Neural crest cell (in vitro differentiated cells): Measurements from ENCODE around the gene VPS13D. TPM values are rescaled to one million over a fixed set of nuclear protein-coding genes. Genes with fewer than 3 reads are reported as not detected.
A peak's percentile ranks its signal among the peaks of the same experiment; 100 is the strongest.

Source experiments
- DNase-seq: peaks from one replicate; pipeline ENCODE4 v3.0.0; 2021; ENCODE audit warnings: low read depth, mixed read lengths, low spot score
- H3K27ac Mint-ChIP-seq: one replicate; pipeline ENCODE4 v1.8.0; 2021; ENCODE audit warnings: mild to moderate bottlenecking, mixed read lengths; ENCODE audit not compliant: unreplicated experiment
- H3K27me3 Mint-ChIP-seq: 2 replicates; pipeline ENCODE4 v1.8.0; 2021; ENCODE audit warnings: low read depth, mild to moderate bottlenecking, mixed read lengths
- H3K36me3 Mint-ChIP-seq: 2 replicates; pipeline ENCODE4 v1.8.0; 2021; ENCODE audit warnings: low read depth, mild to moderate bottlenecking, mixed read lengths
- H3K4me1 Mint-ChIP-seq: 2 replicates; pipeline ENCODE4 v1.8.0; 2021; ENCODE audit warnings: mixed read lengths
- H3K4me3 Mint-ChIP-seq: one replicate; pipeline ENCODE4 v1.8.0; 2021; ENCODE audit warnings: mild to moderate bottlenecking, mixed read lengths
- H3K9me3 Mint-ChIP-seq: 2 replicates; pipeline ENCODE4 v1.8.0; 2021; ENCODE audit warnings: mixed read lengths
- total RNA-seq: library from RNA; stranded (reverse); gene quantifications from 2 replicates; pipeline ENCODE4 v1.2.1, GENCODE V29; 2021
- TF ChIP-seq, protein P1 (sequence below): fragments of 200-600 bp; sonication (generic); conservative IDR thresholded peaks from 2 replicates; pipeline ENCODE4 v1.5.0; 2021; ENCODE audit warnings: antibody characterized with exemption, mild to moderate bottlenecking

VPS13D gene
- total RNA-seq, 1 donor from 2014 or later, result 24.5 TPM

DNA sequence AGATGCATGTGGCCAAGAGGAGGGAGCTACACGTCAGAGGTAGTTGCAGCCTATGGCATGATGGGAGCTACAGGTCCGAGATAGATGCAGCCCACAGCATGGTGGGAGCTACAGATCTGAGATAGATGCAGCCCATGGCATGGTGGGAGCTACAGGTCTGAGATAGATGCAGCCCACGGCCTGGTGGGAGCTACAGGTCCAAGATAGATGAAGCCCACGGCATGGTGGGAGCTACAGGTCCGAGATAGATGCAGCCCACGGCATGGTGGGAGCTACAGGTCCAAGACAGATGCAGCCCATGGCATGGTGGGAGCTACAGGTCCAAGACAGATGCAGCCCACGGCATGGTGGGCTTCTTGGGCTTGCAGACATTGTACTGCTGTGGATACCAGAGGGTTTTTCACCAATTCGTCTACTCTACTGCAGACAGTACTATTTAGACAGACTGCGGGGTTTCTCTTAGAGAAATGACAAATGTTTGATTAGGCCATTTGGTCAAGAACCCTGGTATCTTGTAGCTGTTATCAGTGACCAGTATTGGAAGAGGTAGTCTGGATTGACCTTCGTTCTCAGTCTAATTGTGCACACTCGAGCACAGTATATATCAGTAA lies 260.8 kb downstream of the VPS13D start:
- Mint-ChIP-seq H3K27ac (no peak overlapping the region), H3K4me1 (no peaks in the 10 kb centered on the region), H3K36me3 (peaks cover 26% of the 10 kb centered on the region), H3K4me3 (no peak overlapping the region), H3K27me3 (no peaks in the 10 kb centered on the region), H3K9me3 (peaks cover 9% of the 10 kb centered on the region)
- no peak for DNase-seq
- TF ChIP-seq, protein P1, sequence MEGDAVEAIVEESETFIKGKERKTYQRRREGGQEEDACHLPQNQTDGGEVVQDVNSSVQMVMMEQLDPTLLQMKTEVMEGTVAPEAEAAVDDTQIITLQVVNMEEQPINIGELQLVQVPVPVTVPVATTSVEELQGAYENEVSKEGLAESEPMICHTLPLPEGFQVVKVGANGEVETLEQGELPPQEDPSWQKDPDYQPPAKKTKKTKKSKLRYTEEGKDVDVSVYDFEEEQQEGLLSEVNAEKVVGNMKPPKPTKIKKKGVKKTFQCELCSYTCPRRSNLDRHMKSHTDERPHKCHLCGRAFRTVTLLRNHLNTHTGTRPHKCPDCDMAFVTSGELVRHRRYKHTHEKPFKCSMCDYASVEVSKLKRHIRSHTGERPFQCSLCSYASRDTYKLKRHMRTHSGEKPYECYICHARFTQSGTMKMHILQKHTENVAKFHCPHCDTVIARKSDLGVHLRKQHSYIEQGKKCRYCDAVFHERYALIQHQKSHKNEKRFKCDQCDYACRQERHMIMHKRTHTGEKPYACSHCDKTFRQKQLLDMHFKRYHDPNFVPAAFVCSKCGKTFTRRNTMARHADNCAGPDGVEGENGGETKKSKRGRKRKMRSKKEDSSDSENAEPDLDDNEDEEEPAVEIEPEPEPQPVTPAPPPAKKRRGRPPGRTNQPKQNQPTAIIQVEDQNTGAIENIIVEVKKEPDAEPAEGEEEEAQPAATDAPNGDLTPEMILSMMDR, result no peak

DNA sequence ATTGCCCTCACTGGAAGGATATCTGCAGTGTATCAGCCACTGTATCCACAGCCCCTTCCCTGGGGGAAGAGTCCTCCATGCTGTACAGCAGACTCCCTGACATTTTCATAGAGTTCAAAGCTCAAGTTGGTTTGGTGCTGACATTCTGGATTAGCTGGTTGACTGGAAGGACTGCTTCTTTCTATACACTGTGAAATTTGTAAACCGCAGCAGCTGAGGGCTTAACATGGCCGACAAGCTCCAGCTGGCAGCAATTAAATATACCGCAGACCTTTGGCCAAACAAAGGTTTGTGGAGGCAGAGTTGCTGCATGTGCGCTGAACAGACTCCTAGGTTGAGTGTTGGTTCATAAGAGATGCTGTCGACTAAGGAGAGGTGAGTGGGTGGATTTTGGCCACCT lies 261.8 kb downstream of the VPS13D start:
- H3K27me3 Mint-ChIP-seq, result no peaks in the 10 kb centered on the region
- H3K9me3 Mint-ChIP-seq, result peaks cover 9% of the 10 kb centered on the region
- TF ChIP-seq, protein P1, result no peak
- no peak for DNase-seq
- no peak overlapping the region for H3K27ac Mint-ChIP-seq
- H3K36me3 Mint-ChIP-seq, result peaks cover 23% of the 10 kb centered on the region
- no peaks in the 10 kb centered on the region for H3K4me1 Mint-ChIP-seq
- H3K4me3 Mint-ChIP-seq, result no peak overlapping the region

DNA sequence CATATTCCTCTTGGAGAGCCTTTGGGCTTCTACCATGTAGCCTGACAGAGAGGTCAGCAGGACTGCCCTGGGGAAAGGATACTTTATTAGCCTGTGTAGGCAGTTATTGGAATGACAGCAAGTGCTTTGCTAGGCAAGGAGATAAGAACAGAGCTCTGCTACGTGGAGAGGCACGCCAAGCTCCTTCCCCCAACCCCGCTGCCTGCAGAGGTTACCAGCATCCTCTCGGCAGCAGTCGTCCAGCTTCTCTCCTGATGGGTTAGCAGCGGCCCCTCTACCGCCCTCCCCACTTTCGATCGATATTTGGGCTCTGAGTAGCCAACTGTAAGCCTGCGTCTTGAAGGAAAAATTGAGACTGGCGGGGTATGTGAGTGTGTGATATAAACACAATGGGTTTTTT lies 265.9 kb downstream of the VPS13D start:
- H3K27ac Mint-ChIP-seq, result peak overlapping the region; percentile 67

DNA sequence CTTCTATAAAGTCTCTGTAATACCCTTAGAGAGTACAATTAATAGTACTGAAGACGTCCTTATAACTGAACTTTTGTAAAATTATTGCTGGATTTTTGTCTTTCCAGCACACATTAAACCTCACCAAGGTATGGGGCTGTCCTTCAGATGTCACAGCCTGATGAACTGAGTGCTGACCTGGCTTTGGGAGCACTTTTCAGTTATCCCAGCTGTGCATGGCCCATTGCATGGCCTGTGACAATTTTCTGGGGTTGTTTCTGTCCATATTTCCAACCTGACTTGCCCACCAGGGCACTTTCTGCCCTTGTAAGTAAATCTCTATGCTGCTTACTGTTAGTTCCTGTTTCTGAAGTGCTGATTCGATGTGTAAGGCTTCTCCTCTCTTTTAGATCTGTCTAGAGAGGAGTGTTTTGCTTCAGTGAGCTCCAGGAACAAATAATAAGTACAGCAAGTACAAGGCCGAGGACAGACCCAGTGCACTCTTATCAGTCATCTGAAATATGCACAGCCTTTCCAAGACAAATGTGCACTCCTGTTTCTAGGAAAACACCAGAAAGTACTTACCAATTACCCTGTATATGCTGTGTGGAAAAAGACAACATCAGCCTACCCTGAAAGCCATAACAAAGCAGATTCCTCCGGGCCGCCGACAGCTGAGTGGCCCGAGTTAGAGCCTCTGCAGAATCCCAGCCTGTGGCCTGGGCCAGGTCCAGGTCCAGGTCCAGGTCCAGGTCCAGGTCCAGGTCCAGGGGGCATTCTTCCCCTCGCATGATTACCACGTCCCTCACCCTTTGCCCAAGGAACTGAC lies 266.5 kb downstream of the VPS13D start:
- Mint-ChIP-seq H3K4me1 (no peaks in the 10 kb centered on the region), H3K27ac (peak overlapping the region; percentile 16), H3K4me3 (no peak overlapping the region), H3K36me3 (peaks cover 7% of the 10 kb centered on the region), H3K9me3 (no peaks in the 10 kb centered on the region), H3K27me3 (no peaks in the 10 kb centered on the region)
- no peak for DNase-seq
- TF ChIP-seq, protein P1, result no peak

More for the DNA sequence above, 265.9 kb downstream of the VPS13D start:
- Mint-ChIP-seq H3K4me1 (no peaks in the 10 kb centered on the region), H3K27me3 (no peaks in the 10 kb centered on the region), H3K36me3 (peaks cover 13% of the 10 kb centered on the region), H3K4me3 (no peak overlapping the region), H3K9me3 (no peaks in the 10 kb centered on the region)
- DNase-seq, result no peak
- TF ChIP-seq, protein P1, result no peak

DNA sequence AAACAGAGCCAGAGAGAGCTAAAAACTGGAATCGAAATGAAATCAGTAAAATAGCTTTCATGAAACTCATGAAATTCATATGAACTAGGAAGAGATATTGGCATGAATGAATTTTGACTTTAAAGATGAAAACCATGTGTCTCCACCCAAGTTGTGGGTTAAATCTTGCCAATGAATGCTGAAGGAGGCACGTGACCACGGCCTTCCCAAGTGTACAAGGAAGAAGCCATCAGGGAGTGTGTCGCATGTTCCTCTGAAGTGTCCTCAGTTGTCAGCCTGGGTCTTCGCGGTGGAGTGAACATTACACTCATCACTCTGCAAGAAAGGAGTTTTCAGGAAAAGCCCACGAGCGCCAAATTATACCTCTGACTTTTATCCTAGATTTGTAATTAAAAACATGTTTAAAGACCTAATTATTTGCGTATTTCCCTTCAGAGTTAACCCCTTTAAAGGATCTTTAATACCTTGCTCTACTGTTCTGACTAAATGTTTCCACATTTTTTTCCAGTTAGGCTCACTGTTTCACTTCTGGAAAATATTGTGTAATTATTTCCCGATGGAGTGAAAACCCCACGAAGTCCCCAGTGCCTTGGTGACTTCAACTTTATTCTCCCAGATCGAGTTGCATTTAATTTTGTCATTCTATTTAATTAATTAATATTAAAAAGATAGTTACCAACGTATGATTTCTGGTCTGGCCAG lies 269.9 kb downstream of the VPS13D start:
- no peak overlapping the region for H3K4me3 Mint-ChIP-seq
- no peaks in the 10 kb centered on the region for H3K9me3 Mint-ChIP-seq
- H3K4me1 Mint-ChIP-seq, result no peaks in the 10 kb centered on the region
- H3K36me3 Mint-ChIP-seq, result peaks cover 4% of the 10 kb centered on the region
- no peaks in the 10 kb centered on the region for H3K27me3 Mint-ChIP-seq
- DNase-seq, result no peak
- TF ChIP-seq, protein P1, result no peak
- no peak overlapping the region for H3K27ac Mint-ChIP-seq
